PFSK-1 (cell line): Measurements from ENCODE around the gene SYNGR1.

Source experiments
- FOXP2 ChIP-seq: optimal IDR thresholded peaks from 2 replicates; pipeline ENCODE3; 2011; ENCODE audit warnings: borderline replicate concordance, control low read depth, inconsistent platforms; ENCODE audit not compliant: insufficient read depth; ENCODE audit errors: extremely low read length, extremely low read depth
- POLR2AphosphoS5 ChIP-seq: IDR thresholded peaks from 2 replicates; pipeline ENCODE4 v1.6.1; 2012; ENCODE audit warnings: low read depth, mild to moderate bottlenecking, control low read depth, low read length, moderate library complexity
- REST ChIP-seq, 2 experiments: IDR thresholded peaks; 2 replicates each; pipeline versions ENCODE4 v1.6.1 to v1.8.0; 2011 to 2012; ENCODE audit warnings: low read depth in 2 of 2, low read length in 2 of 2, control low read depth in 1 of 2, inconsistent platforms in 1 of 2, mild to moderate bottlenecking in 1 of 2, moderate library complexity in 1 of 2; ENCODE audit not compliant: insufficient read depth in 1 of 2
- SIN3A ChIP-seq: IDR thresholded peaks from 2 replicates; pipeline ENCODE4 v1.6.1; 2012; ENCODE audit warnings: mild to moderate bottlenecking, low read length, moderate library complexity, borderline replicate concordance; ENCODE audit not compliant: insufficient read depth
- TAF1 ChIP-seq: IDR thresholded peaks from 2 replicates; pipeline ENCODE4 v1.6.1; 2012; ENCODE audit warnings: low read length, control low read depth, borderline replicate concordance; ENCODE audit not compliant: insufficient read depth

Gene SYNGR1

GRCh38 chr22:39389420-39389819 is 39.6 kb downstream of the SYNGR1 start:
- no peak for TF ChIP-seq SIN3A
- TF ChIP-seq REST (IDR thresholded peaks at IDR 0.05; ENCODE audit: insufficient read depth in 1 of 2, low read depth in 2 of 2, low read length in 2 of 2), result no peak
- no peak for TF ChIP-seq TAF1
- no peak for TF ChIP-seq FOXP2

GRCh38 chr22:39392341-39392948 is 42.7 kb downstream of the SYNGR1 start:
- no peak for TF ChIP-seq TAF1

- TF ChIP-seq SIN3A, result no peak
- TF ChIP-seq POLR2AphosphoS5, result no peak
- no peak for TF ChIP-seq FOXP2
- no peak for TF ChIP-seq TAF1
- no peak for TF ChIP-seq REST (IDR thresholded peaks at IDR 0.05; ENCODE audit: insufficient read depth in 1 of 2, low read depth in 2 of 2, low read length in 2 of 2)
Observed at GRCh38 chr22:39395936-39396796, 46.4 kb downstream of the SYNGR1 start.

- no peak for TF ChIP-seq TAF1
- TF ChIP-seq FOXP2, result no peak
- no peak for TF ChIP-seq SIN3A
- TF ChIP-seq REST (IDR thresholded peaks at IDR 0.05; ENCODE audit: insufficient read depth in 1 of 2, low read depth in 2 of 2, low read length in 2 of 2), result no peak
- no peak for TF ChIP-seq POLR2AphosphoS5
Observed at GRCh38 chr22:39396797-39397195, 47.0 kb downstream of the SYNGR1 start.

- TF ChIP-seq REST (IDR thresholded peaks at IDR 0.05; ENCODE audit: insufficient read depth in 1 of 2, low read depth in 2 of 2, low read length in 2 of 2) (no peak), TAF1 (no peak), FOXP2 (no peak), SIN3A (no peak), POLR2AphosphoS5 (no peak)
Observed at GRCh38 chr22:39401301-39401631, 51.5 kb downstream of the SYNGR1 start.
